Dendritic cell treated with granulocyte-macrophage colony-stimulating factor and Interleukin-4, amounts not matched to agents 40 ng/mL and 50 ng/mL, for 4 days (primary cell): ENCODE results near the gene DNAAF6.
"Not testable (repeated sequence)": the region's sequence is repeated elsewhere in the genome, so short reads cannot be mapped to it uniquely, and the experiment has no call there.

Experiments
- H3K27ac Mint-ChIP-seq: one replicate; pipeline ENCODE4 v1.8.0; 2022; ENCODE audit warnings: mild to moderate bottlenecking, mixed read lengths
- H3K27me3 Mint-ChIP-seq: one replicate; pipeline ENCODE4 v1.8.0; 2022; ENCODE audit warnings: mild to moderate bottlenecking, mixed read lengths
- H3K36me3 Mint-ChIP-seq: one replicate; pipeline ENCODE4 v1.8.0; 2022; ENCODE audit warnings: low read depth, mixed read lengths
- H3K4me1 Mint-ChIP-seq: one replicate; pipeline ENCODE4 v1.8.0; 2022; ENCODE audit warnings: low read depth, mixed read lengths
- H3K4me3 Mint-ChIP-seq: one replicate; pipeline ENCODE4 v1.8.0; 2022; ENCODE audit warnings: mild to moderate bottlenecking, moderate library complexity, mixed read lengths
- H3K9me3 Mint-ChIP-seq: one replicate; pipeline ENCODE4 v1.8.0; 2022; ENCODE audit warnings: mixed read lengths
- intact Hi-C: fragments of 100-400 bp; cut with micrococcal nuclease; formaldehyde crosslinking; loops from one replicate; pipeline ENCODE4 v1.15.0; 2022

The DNAAF6 gene

DNA sequence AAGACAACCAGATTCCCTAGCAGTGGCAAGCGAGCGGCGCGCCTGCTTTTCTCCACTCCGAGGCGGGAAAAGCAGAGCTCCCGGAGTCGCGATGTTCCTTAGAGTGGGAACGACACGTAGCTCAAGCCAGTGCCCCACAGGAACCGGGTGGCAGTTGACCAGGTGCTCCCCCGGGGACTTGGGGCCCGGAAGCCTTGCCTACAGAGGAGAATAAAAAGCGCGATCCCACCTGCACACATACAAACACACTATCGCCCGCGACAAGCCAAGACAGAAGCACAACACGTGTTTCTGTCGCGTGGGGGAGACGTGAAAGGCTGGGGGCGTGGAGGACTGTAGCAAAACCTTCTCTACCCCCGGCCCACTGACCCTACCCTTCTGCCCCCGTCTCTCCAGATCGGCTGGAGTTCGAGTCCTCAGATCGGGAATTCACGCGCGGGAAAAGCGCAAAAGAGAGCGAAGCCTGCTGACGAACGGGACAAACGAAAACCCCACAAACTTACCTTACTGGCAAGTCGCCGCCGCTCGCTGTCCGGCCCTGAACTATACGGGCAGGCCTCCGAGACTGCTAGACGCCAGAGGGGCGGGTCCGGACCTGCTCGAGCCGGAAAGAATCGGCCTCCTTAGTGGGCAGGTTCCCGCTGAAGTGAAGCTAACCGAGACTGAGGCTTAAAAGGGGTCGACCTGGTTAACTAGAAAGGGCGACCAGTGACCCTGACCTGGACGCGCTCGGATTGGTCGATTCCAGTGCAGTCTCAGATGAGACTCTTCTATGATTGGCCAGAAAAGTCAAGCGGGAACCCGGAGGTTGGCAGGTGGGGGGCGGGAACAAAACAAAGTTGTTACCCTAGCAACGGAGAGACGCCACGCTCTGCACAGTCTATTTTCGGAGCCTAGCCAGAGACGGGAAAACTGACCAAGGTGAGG lies at the start of gene DNAAF6, which contains the start of gene NUP62CL:
TSS of gene DNAAF6 (plus strand) at position 842 of the 927 bp plus-strand sequence. CDS start 6,265 bp downstream, outside the sequence.
TSS of gene NUP62CL (minus strand) at position 664 of the 927 bp plus-strand sequence. CDS start 31,287 bp downstream, outside the sequence.
- H3K9me3 Mint-ChIP-seq: no peaks in the 10 kb centered on the region
- intact Hi-C loops: no loop called here
- peaks cover 30% of the 10 kb centered on the region for H3K27me3 Mint-ChIP-seq
- no peaks in the 10 kb centered on the region for H3K36me3 Mint-ChIP-seq
- H3K27ac Mint-ChIP-seq: no peak within 1 kb of the TSS
- peaks cover 5% of the 10 kb centered on the region for H3K4me1 Mint-ChIP-seq
- peak within 1 kb of the TSS; percentile 70 for H3K4me3 Mint-ChIP-seq

DNA sequence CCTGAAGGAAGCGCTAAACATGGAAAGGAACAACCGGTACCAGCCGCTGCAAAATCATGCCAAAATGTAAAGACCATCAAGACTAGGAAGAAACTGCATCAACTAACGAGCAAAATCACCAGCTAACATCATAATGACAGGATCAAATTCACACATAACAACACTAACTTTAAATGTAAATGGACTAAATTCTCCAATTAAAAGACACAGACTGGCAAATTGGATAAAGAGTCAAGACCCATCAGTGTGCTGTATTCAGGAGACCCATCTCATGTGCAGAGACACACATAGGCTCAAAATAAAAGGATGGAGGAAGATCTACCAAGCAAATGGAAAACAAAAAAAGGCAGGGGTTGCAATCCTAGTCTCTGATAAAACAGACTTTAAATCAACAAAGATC lies 48.8 kb upstream of the DNAAF6 start:
- H3K4me1 Mint-ChIP-seq, H3K4me3 Mint-ChIP-seq, H3K9me3 Mint-ChIP-seq, H3K27me3 Mint-ChIP-seq, H3K27ac Mint-ChIP-seq, intact Hi-C loops, H3K36me3 Mint-ChIP-seq: not testable (repeated sequence)

DNA sequence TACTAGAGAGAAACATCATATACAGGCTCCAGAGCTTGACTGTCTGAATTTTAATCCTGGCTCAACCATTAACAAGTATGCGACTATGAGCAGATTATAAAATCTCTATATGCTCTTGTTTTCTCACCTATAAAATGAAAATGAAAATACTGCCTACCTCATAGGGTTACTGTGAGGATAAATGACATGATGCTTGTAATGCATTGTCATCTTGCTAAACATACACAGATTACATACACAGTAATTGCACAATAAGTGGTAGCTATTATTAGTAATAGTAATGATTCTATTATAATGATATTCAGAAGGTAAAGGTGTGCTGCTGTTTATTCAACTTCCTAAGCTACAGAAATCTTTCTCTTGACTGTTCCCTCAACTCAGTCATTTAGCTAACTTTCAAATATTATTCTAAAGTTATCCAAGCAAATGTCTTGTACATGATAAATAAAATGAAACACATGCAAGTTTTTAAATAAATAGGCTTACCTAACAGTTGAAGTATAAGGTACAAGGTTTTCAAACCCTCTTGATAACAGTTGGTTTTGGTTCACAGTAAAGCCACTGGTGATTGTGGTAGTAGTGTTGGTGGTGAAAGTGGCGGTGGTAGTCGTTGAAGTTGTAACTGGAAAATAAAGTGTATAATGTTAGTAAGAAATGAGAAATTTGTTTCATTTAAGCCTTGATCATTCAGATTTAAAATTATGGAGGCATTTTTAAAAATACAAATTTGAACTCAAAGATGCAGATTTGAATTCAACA lies 39.1 kb upstream of the DNAAF6 start:
- no peaks in the 10 kb centered on the region for H3K4me1 Mint-ChIP-seq
- no peaks in the 10 kb centered on the region for H3K36me3 Mint-ChIP-seq
- H3K27me3 Mint-ChIP-seq: no peaks in the 10 kb centered on the region
- no peak overlapping the region for H3K4me3 Mint-ChIP-seq
- H3K9me3 Mint-ChIP-seq: no peaks in the 10 kb centered on the region
- intact Hi-C loops: no loop called here
- H3K27ac Mint-ChIP-seq: no peak overlapping the region

DNA sequence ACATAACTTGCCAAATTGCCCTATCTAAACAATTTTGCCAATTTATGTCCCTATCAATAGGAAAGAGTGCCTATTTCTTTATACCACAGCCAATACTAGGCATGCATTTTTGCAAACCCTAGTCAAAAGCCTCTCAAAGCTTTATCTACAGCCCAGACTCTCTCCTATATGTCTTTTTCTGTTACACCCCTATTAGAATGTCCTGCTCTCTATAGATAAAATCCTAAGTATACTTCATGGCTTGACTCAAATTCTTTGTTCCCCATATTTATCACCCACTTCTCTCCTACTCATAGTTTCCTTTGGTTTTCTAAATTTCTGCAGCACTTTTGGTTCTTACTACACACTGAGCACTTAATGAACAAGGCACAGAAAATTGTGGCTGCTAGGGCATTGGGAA lies 38.2 kb upstream of the DNAAF6 start:
- no peak overlapping the region for H3K27ac Mint-ChIP-seq

DNA sequence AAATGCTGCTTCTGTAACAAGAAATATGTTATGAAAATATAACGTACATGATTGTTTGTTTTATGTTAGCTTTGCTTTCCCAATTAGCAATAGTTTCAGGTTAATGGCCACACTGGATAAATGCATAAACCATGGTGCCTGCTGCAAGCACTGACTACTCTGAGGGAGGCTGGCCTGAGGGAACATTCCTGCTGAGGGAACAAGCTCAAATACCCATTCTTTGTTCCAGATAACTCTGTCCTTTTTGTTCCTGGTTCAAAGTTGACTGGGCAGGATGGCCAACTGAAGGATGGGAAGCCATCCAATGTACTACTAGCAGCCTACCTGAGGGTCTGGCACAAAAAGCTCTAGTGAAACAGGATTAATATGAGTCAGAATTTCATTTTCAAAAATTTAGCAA lies 37.7 kb upstream of the DNAAF6 start:
- Mint-ChIP-seq H3K9me3 (no peaks in the 10 kb centered on the region), H3K36me3 (no peaks in the 10 kb centered on the region), H3K4me3 (no peak overlapping the region), H3K27me3 (no peaks in the 10 kb centered on the region), H3K27ac (no peak overlapping the region), H3K4me1 (no peaks in the 10 kb centered on the region)
- intact Hi-C loops: no loop called here

More for the DNA sequence above, 38.2 kb upstream of the DNAAF6 start:
- no peaks in the 10 kb centered on the region for H3K9me3 Mint-ChIP-seq
- intact Hi-C loops: no loop called here
- H3K4me1 Mint-ChIP-seq: no peaks in the 10 kb centered on the region
- H3K27me3 Mint-ChIP-seq: no peaks in the 10 kb centered on the region
- no peaks in the 10 kb centered on the region for H3K36me3 Mint-ChIP-seq
- H3K4me3 Mint-ChIP-seq: no peak overlapping the region

DNA sequence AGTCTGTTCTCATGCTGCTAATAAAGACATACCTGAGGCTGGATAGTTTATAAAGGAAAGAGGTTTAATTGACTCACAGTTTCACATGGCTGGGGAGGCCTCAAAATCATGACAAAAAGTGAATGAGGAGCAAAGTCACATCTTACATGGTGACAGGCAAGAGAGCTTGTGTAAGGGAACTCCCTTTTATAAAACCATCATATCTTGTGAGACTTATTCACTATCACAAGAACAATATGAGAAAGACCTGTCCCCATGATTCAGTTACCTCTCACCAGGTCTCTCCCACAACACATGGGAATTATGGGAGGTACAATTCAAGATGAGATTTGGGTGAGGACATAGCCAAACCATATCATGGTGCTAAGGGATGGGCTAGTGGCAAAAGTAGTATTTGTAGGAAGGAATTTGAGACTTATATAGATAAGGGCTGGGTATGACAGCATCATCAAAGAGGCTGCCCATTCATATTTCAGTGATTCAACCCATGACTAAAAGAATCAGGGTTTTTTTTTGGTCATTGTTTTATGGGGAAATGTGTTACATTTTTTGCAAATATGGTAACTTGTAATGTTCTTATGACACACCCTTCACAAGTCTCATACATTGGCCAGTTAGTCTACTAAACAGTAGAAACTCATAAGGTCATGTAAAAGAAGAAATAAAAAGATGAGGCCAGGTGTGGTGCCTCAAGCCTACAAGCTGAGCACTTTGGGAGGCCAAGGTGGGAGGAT lies 34.9 kb upstream of the DNAAF6 start:
- Mint-ChIP-seq H3K4me1 (no peaks in the 10 kb centered on the region), H3K9me3 (no peaks in the 10 kb centered on the region), H3K36me3 (no peaks in the 10 kb centered on the region), H3K4me3 (no peak overlapping the region), H3K27me3 (peaks cover 1% of the 10 kb centered on the region), H3K27ac (no peak overlapping the region)
- intact Hi-C loops: no loop called here

DNA sequence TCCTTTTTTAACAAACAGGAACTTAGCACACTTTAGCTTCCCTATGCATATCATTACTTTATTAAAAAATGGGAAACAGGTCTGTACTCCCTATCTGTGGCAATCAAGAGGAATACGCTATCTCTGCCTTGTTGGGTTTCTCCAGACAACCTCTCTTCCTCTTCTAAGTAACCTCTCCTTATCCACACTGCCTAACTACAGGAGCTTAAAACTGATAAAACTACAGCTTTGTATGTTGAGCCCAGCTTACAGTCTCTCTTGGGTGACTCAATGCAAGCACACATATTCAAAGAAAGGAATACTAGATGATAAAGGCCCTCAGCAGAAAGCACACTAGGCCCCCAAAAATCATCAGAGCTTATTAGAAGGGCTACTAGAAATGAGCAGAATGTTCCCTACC lies 9.1 kb upstream of the DNAAF6 start:
- intact Hi-C loops: no loop called here
- no peaks in the 10 kb centered on the region for H3K9me3 Mint-ChIP-seq
- peaks cover 6% of the 10 kb centered on the region for H3K27me3 Mint-ChIP-seq
- no peak overlapping the region for H3K4me3 Mint-ChIP-seq
- no peaks in the 10 kb centered on the region for H3K36me3 Mint-ChIP-seq
- no peaks in the 10 kb centered on the region for H3K4me1 Mint-ChIP-seq
- H3K27ac Mint-ChIP-seq: no peak overlapping the region

DNA sequence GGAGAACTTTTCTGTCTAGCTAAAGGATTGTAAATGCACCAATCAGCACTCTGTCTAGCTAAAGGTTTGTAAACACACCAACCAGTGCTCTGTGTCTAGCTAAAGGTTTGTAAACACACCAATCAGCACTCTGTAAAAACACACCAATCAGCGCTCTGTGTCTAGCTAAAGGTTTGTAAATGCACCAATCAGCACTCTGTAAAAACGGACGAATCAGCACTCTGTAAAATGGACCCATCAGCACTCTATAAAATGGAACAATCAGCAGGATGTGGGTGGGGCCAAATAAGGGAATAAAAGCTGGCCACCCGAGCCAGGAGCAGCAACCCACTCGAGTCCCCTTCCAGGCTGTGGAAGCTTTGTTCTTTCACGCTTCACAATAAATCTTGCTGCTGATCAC lies 8.3 kb upstream of the DNAAF6 start:
- H3K36me3 Mint-ChIP-seq, H3K27me3 Mint-ChIP-seq, H3K4me3 Mint-ChIP-seq, H3K27ac Mint-ChIP-seq, H3K9me3 Mint-ChIP-seq, intact Hi-C loops, H3K4me1 Mint-ChIP-seq: not testable (repeated sequence)

DNA sequence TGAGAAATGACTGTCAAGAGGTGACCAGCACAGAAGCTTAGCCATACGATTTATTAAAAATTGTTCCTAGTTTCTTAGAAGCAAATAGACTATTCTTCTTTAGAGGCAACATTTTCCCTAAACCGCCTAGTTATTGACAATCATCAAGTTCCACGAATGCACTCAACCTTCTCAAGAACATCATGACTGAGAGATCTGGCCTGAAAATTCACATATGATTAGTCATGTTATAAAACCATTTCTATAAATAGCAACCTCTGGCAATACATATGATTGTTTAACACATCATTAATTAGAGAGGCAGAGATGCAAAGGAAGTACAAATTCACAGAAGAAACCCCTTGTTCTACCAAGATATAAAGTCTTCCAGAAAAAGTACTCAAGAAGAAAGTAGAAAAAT lies 6.9 kb upstream of the DNAAF6 start:
- H3K36me3 Mint-ChIP-seq: no peaks in the 10 kb centered on the region
- H3K4me3 Mint-ChIP-seq: no peak overlapping the region
- no peak overlapping the region for H3K27ac Mint-ChIP-seq
- no peaks in the 10 kb centered on the region for H3K9me3 Mint-ChIP-seq
- no peaks in the 10 kb centered on the region for H3K4me1 Mint-ChIP-seq
- peaks cover 9% of the 10 kb centered on the region for H3K27me3 Mint-ChIP-seq
- intact Hi-C loops: no loop called here

DNA sequence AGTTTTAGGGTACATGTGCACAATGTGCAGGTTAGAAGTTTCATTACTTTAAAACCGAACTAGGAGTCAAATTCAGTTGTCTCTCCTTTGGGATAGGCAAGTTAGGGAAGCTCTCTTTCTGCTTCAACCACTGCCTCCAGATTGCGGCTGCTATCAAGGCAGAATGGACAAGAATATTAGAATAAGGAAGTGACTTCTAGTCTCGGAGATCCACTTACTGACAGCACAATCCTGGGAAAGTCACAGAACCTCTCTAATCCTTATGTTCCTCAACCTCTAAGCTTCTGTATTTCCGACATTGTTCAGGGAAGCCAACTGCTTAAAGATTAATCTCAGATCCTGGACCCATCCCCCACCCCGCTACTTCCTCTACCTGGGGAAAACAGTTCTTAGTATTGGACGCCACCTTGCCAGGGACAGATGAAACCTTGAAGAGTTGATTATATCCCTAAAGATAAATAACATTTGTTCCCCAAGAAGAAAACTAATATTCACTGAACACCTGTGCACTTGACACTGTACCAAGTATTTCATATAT lies 2.3 kb upstream of the DNAAF6 start:
- no peak overlapping the region for H3K4me3 Mint-ChIP-seq
- H3K36me3 Mint-ChIP-seq: no peaks in the 10 kb centered on the region
- H3K27ac Mint-ChIP-seq: no peak overlapping the region
- H3K9me3 Mint-ChIP-seq: no peaks in the 10 kb centered on the region
- intact Hi-C loops: no loop called here
- peaks cover 5% of the 10 kb centered on the region for H3K4me1 Mint-ChIP-seq
- H3K27me3 Mint-ChIP-seq: peaks cover 34% of the 10 kb centered on the region

DNA sequence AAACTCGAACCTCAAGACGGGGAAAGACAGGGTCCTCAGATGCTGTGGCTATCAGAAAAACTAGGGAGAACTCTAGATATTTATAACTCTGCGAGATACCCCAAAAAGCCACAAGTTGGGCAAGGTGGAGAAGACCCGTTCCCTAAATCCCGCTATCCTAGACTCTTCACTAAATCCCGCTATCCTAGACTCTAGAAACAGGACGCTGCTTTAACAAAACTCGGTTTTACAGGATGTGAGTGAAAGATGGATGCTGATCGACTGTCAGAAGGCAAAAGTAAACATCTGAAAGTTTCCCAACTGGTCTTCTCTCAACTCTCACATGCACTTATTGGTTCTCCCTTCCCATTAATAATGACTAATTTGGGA lies 270 bp downstream of the DNAAF6 start:
- Mint-ChIP-seq H3K27ac (no peak overlapping the region), H3K4me3 (no peak overlapping the region), H3K36me3 (no peaks in the 10 kb centered on the region), H3K27me3 (peaks cover 30% of the 10 kb centered on the region), H3K9me3 (no peaks in the 10 kb centered on the region), H3K4me1 (peaks cover 5% of the 10 kb centered on the region)
- intact Hi-C loops: no loop called here

DNA sequence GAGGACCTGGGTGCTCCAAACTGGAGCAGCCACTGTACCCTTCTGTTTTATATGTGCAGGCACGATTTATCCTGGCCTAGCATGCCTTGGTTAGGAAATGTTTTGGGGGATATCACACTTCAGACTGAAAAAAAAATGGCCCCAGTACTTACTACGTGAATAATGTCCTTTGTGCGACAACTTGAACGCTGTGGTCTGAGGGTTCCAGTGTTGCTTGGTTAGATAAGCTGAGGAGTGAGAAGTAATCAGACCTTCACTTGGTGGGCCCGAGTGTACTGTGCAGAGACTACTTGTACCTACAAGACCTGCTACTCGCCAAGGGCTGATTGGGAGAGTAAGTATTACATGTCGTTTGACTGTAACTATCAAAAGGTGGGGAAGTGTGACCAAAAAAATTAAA lies 678 bp downstream of the DNAAF6 start:
- Mint-ChIP-seq H3K36me3 (no peaks in the 10 kb centered on the region), H3K27ac (no peak overlapping the region), H3K9me3 (no peaks in the 10 kb centered on the region), H3K4me3 (no peak overlapping the region), H3K4me1 (peaks cover 5% of the 10 kb centered on the region), H3K27me3 (peaks cover 30% of the 10 kb centered on the region)
- intact Hi-C loops: no loop called here

DNA sequence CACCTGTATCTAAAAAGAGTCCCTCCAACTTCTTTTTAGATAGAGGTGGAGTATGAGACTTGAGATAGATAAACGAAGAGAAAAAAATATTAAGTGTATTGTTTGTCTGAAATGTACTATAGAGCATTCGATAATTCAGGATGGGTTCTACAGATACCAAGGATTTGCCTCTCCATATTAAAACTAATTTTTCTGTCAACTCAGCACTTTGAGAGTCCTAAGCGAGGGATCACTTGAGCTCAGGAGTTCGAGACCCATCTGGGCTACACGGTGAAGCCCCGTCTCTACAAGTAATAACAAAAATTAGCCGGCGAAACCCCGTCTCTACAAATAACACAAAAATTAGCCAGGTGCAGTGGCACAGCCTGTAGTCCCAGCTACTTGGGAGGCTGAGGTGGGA lies 1.5 kb downstream of the DNAAF6 start:
- Mint-ChIP-seq H3K4me3 (no peak overlapping the region), H3K36me3 (no peaks in the 10 kb centered on the region), H3K27ac (no peak overlapping the region), H3K9me3 (no peaks in the 10 kb centered on the region), H3K4me1 (peaks cover 5% of the 10 kb centered on the region), H3K27me3 (peaks cover 32% of the 10 kb centered on the region)
- intact Hi-C loops: no loop called here

DNA sequence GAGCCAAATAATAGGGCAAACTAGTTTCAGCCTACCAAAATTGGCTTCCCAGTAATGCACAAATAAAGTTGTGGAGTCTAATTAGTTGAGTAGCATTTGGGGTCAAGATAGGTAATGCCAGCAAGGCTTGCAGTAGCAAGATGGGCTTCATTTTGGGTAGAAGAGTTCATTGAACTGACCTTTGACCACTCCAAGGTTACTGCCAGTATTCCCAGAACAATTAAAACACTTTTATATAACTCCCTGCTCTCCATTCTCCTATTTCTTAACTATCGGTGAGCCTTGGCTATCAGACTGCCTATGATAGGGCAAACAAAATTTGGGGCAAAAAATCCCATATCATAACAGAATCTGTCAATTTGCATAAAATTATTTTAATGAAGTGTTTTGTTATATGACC lies 7.1 kb downstream of the DNAAF6 start:
- no peaks in the 10 kb centered on the region for H3K4me1 Mint-ChIP-seq
- H3K27ac Mint-ChIP-seq: no peak overlapping the region
- H3K36me3 Mint-ChIP-seq: no peaks in the 10 kb centered on the region
- no peak overlapping the region for H3K4me3 Mint-ChIP-seq
- H3K27me3 Mint-ChIP-seq: peaks cover 5% of the 10 kb centered on the region
- intact Hi-C loops: no loop called here
- no peaks in the 10 kb centered on the region for H3K9me3 Mint-ChIP-seq
